ENCODE data around the gene KCNQ4. TPM values are rescaled to one million over a fixed set of nuclear protein-coding genes. Genes with fewer than 3 reads are reported as not detected.

The KCNQ4 gene
- total and polyA plus RNA-seq, 10 of the 15 experiments (the other 5 are each of a cell fraction or from before 2014, with no cell fraction given): 0.04 to 0.18 (median 0.08) TPM; not detected in 2

DNA sequence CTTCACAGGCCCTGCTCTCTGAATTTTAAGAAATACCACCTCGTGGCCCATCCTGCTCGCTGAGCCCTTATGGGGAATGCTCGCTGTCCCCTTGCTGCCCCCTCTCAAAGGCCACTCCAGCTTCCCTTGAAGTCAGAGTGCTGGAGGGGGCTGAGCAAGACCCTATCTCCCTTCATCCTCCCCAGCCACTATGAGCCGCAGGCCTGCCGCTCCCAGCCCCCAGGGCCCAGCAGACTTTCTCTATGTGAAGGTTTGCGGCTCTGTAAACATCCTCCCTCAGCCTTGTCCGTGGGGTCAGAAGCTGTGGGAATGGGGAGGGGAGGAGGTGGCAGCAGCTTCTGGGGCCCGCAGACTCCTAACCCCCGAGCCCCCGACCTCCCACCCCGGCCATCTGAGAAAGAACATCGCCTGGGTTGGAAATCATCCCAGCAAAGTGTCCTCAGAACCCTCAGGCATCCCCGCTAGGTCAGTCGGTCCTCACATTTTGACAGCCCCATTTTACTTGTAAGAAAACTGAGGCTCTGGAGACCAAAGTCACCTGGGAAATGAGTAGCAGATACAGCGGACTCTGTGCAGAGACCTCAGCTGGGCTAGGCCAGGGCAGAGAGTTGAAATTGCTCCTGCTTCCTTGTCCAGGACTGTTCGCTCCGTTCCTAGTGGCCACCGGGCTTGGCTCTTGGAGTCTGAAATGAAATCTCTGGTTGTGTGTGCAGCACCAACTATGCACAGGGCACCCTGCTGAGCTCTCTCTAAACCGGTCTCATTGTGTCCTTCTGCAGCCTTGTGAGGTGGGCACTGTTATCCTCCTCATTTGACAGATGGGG, 4.4 kb downstream of the KCNQ4 start (continued):
- TF ChIP-seq, protein P1, sequence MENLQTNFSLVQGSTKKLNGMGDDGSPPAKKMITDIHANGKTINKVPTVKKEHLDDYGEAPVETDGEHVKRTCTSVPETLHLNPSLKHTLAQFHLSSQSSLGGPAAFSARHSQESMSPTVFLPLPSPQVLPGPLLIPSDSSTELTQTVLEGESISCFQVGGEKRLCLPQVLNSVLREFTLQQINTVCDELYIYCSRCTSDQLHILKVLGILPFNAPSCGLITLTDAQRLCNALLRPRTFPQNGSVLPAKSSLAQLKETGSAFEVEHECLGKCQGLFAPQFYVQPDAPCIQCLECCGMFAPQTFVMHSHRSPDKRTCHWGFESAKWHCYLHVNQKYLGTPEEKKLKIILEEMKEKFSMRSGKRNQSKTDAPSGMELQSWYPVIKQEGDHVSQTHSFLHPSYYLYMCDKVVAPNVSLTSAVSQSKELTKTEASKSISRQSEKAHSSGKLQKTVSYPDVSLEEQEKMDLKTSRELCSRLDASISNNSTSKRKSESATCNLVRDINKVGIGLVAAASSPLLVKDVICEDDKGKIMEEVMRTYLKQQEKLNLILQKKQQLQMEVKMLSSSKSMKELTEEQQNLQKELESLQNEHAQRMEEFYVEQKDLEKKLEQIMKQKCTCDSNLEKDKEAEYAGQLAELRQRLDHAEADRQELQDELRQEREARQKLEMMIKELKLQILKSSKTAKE (IDR thresholded peaks at IDR 0.05; ENCODE audit: low read depth, poor library complexity, severe bottlenecking): no peak
- TF ChIP-seq RCOR1 (conservative IDR thresholded peaks at IDR 0.05; ENCODE audit: low read depth, low read length) (no peak), NR2C1 (IDR thresholded peaks at IDR 0.05) (no peak), RB1 (IDR thresholded peaks at IDR 0.05; ENCODE audit: borderline replicate concordance) (no peak), SREBF1 (IDR thresholded peaks at IDR 0.05; ENCODE audit: low read length) (no peak), BRCA1 (IDR thresholded peaks at IDR 0.05; ENCODE audit: low read depth, low read length) (no peak), ZNF274 (IDR thresholded peaks at IDR 0.05; ENCODE audit: insufficient read depth, insufficient read length) (no peak), SRF (IDR thresholded peaks at IDR 0.05; ENCODE audit: low read depth in 2 of 2, low read length in 2 of 2) (no peak), NFIC (IDR thresholded peaks at IDR 0.05; ENCODE audit: low read depth, low read length) (no peak), CHD4 (IDR thresholded peaks at IDR 0.05) (no peak), ZNF24 (IDR thresholded peaks at IDR 0.05) (no peak), IRF4 (IDR thresholded peaks at IDR 0.05; ENCODE audit: low read depth, low read length) (no peak), CREB1 (IDR thresholded peaks at IDR 0.05; ENCODE audit: low read depth) (no peak)
- TF ChIP-seq, protein P2, sequence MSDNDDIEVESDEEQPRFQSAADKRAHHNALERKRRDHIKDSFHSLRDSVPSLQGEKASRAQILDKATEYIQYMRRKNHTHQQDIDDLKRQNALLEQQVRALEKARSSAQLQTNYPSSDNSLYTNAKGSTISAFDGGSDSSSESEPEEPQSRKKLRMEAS (IDR thresholded peaks at IDR 0.05; ENCODE audit: low read depth, low read length): no peak
- TF ChIP-seq, protein P3, sequence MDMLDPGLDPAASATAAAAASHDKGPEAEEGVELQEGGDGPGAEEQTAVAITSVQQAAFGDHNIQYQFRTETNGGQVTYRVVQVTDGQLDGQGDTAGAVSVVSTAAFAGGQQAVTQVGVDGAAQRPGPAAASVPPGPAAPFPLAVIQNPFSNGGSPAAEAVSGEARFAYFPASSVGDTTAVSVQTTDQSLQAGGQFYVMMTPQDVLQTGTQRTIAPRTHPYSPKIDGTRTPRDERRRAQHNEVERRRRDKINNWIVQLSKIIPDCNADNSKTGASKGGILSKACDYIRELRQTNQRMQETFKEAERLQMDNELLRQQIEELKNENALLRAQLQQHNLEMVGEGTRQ (IDR thresholded peaks at IDR 0.05; ENCODE audit: borderline replicate concordance, low read depth, low read length): no peak

Data from GM12878 (cell line).